Esophagus muscularis mucosa (tissue), 4 donors: ENCODE data around the gene TMEM130. TPM values are rescaled to one million over a fixed set of nuclear protein-coding genes. Genes with fewer than 3 reads are reported as not detected.
"Not testable (repeated sequence)": the region's sequence is repeated elsewhere in the genome, so short reads cannot be mapped to it uniquely, and the experiment has no call there.

Source experiments
- DNase-seq: peaks from one replicate; pipeline ENCODE4 v3.0.0-alpha.2; 2017; ENCODE audit errors: extremely low spot score
- H3K27ac ChIP-seq, 4 donors: fragments of 200-600 bp; sonication (generic); replicated peaks in 1 of 4; 1 replicate in 3 of 4; 2 replicates in 1 of 4; pipeline ENCODE4 v1.5.1; 2016 to 2019; ENCODE audit warnings: mild to moderate bottlenecking in 1 of 4
- H3K27me3 ChIP-seq, 4 donors: fragments of 200-600 bp; sonication (generic); one replicate each; pipeline versions ENCODE4 v1.5.1 to v1.6.0; 2016 to 2019
- H3K36me3 ChIP-seq, 4 donors: fragments of 200-600 bp; sonication (generic); one replicate each; pipeline ENCODE4 v1.5.1; 2016 to 2019
- H3K4me1 ChIP-seq, 4 donors: fragments of 200-600 bp; sonication (generic); one replicate each; pipeline ENCODE4 v1.5.1; 2016 to 2019
- H3K4me3 ChIP-seq, 4 donors: fragments of 200-600 bp; sonication (generic); 1 replicate in 2 of 4; 2 replicates in 2 of 4; pipeline ENCODE4 v1.5.1; 2016 to 2019; ENCODE audit warnings: mild to moderate bottlenecking in 4 of 4, moderate library complexity in 1 of 4
- H3K9me3 ChIP-seq, 4 donors: fragments of 200-600 bp; sonication (generic); 1 replicate in 3 of 4; 2 replicates in 1 of 4; pipeline ENCODE4 v1.5.1; 2016 to 2019
- EP300 ChIP-seq: sonication (generic); formaldehyde crosslinking; IDR thresholded peaks from one replicate; pipeline ENCODE4 v1.6.1; 2017; ENCODE audit warnings: antibody characterized with exemption
- POLR2A ChIP-seq: fragments of 450-650 bp; IDR thresholded peaks from one replicate; pipeline ENCODE4 v1.6.1; 2017; ENCODE audit warnings: antibody characterized with exemption, moderate library complexity, mild to moderate bottlenecking, low read depth
- POLR2AphosphoS5 ChIP-seq, 2 donors: sonication (generic); formaldehyde crosslinking; IDR thresholded peaks; one replicate each; pipeline ENCODE4 v1.6.1; 2017; ENCODE audit warnings: antibody characterized with exemption in 2 of 2
- WGBS: methylation state at CpG from one replicate; pipeline ENCODE4 v1.1.5; 2018; 5-methylcytosine and 5-hydroxymethylcytosine counted together
- intact Hi-C: fragments of 100-400 bp; cut with DNase I; formaldehyde crosslinking; loops from one replicate; pipeline ENCODE4 v1.15.1; 2023
- total RNA-seq, 4 donors: library from RNA; depleted of rRNA; stranded (reverse); fragments of >200 nt; gene quantifications; one replicate each; pipeline versions ENCODE4 v1.1.0 to v1.2.1, GENCODE V29; 2016
- TF ChIP-seq, protein P1 (sequence below), 3 experiments: fragments of 200-600 bp in 2 of 3; fragments of 450-650 bp in 1 of 3; sonication (generic) in 2 of 3; IDR thresholded peaks; one replicate each; pipeline ENCODE4 v1.5.1; 2017 to 2019; ENCODE audit warnings: antibody characterized with exemption in 3 of 3, mild to moderate bottlenecking in 2 of 3, moderate library complexity in 1 of 3

Gene TMEM130
- total RNA-seq, 4 donors from 2014 or later = 0.57 to 2.3 (median 0.87) TPM

DNA sequence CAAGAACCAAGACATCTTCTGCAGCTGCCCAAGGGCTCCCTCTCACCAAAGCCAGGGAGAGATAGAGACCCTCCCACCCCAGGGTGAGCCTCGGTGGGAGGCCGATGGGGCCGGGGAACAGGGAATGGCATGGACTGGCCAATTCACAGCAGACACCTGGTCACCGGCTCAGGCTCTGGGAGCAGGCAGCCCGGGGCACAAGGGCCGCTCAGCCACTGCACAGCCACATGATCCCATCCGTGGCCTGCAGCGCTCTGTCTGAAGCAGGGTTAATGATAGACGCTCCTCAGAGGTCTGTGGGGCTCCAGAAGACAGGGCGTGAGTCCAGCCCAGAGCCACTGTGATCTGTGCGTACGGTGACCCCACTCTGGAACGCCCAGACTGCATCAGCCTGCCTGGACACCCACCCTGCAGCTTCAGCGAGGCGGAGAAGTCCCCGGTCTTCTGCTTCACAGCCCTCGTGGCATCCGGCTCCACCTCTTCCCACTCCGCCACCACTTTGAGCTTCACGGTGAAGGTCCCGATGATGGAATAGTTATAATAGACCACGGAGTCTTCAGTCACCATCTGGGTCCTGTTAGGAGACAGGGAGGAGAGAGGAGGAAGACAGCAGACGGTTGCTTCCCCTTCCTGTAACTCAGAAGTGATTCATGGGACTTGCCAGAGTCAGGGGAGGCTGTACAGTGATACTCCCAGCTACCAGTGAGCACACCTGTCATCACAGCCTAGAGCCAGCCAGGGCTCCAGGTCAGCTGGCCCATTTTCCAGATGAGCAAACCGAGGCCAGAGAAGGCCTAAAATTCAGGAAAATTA, 14.0 kb downstream of the TMEM130 start:
- Histone ChIP-seq H3K4me1 (no peaks in the 10 kb centered on the region), H3K27ac (no peak overlapping the region), H3K4me3 (no peak overlapping the region), H3K27me3 (peaks cover 0 to 46% (median 0%) of the 10 kb centered on the region in 4 donors), H3K36me3 (no peaks in the 10 kb centered on the region), H3K9me3 (no peaks in the 10 kb centered on the region)
- TF ChIP-seq EP300 (no peak), POLR2A (no peak), POLR2AphosphoS5 (IDR thresholded peaks at IDR 0.05) (no peak)
- TF ChIP-seq, protein P1, sequence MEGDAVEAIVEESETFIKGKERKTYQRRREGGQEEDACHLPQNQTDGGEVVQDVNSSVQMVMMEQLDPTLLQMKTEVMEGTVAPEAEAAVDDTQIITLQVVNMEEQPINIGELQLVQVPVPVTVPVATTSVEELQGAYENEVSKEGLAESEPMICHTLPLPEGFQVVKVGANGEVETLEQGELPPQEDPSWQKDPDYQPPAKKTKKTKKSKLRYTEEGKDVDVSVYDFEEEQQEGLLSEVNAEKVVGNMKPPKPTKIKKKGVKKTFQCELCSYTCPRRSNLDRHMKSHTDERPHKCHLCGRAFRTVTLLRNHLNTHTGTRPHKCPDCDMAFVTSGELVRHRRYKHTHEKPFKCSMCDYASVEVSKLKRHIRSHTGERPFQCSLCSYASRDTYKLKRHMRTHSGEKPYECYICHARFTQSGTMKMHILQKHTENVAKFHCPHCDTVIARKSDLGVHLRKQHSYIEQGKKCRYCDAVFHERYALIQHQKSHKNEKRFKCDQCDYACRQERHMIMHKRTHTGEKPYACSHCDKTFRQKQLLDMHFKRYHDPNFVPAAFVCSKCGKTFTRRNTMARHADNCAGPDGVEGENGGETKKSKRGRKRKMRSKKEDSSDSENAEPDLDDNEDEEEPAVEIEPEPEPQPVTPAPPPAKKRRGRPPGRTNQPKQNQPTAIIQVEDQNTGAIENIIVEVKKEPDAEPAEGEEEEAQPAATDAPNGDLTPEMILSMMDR (IDR thresholded peaks at IDR 0.05) = no peak
- DNase-seq = no peak
- WGBS = 77% methylated on average over 24 of the region's 24 CpGs
- intact Hi-C loops = no loop called here

DNA sequence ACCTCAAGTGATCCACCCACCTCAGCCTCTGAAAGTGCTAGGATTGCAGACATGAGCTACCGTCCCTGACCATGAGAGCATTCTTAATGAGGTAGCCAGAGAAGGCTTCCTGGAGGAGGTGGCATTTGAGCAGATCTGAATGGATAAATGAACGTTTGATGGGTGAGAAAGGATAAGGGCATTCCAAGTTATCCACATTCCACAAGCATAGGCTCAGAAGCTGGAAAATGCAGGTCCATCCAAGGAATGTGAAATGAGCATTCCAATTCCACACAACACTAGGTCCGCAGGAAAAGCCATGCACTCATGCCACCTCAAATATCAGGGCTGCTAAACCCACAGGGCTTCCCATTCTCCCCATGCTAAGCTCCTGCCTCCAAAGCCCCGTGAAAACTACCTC, 17.0 kb downstream of the TMEM130 start:
- no peaks in the 10 kb centered on the region for H3K36me3 ChIP-seq
- no peak overlapping the region for H3K27ac ChIP-seq
- H3K4me1 ChIP-seq = no peaks in the 10 kb centered on the region
- TF ChIP-seq EP300 (no peak), POLR2A (no peak), POLR2AphosphoS5 (IDR thresholded peaks at IDR 0.05) (no peak)
- TF ChIP-seq, protein P1 (IDR thresholded peaks at IDR 0.05) = no peak
- no peak for DNase-seq
- peaks cover 0 to 30% (median 0%) of the 10 kb centered on the region in 4 donors for H3K27me3 ChIP-seq
- 73% methylated on average over 4 of the region's 4 CpGs for WGBS
- intact Hi-C loops = no loop called here
- H3K9me3 ChIP-seq = peaks cover 0 to 17% (median 14%) of the 10 kb centered on the region in 4 donors
- no peak overlapping the region for H3K4me3 ChIP-seq

DNA sequence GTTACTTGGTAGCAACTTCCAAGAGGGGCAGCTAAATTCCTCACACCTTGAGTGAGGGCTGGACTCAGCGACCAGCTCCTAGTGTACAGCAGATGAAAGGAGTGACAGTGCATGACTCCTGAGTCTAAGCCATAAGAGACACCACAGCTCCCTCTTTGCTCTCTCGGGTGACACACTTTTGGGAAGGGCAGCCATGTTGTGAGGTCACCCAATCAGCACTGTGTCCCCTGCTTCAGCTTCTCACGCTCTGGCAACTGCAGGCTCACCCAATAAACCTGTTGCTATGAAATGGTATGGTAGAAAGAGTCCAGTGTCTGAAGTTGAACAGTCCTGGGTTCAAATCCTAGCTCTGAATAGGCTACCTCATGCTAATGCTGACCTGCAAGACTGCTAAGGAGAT, 20.9 kb downstream of the TMEM130 start:
- no peak overlapping the region for H3K4me3 ChIP-seq
- WGBS = 83% methylated on average over 3 of the region's 3 CpGs
- H3K36me3 ChIP-seq = no peaks in the 10 kb centered on the region
- no peak for TF ChIP-seq POLR2AphosphoS5 (IDR thresholded peaks at IDR 0.05)
- TF ChIP-seq EP300 = no peak
- TF ChIP-seq POLR2A = no peak
- TF ChIP-seq, protein P1 (IDR thresholded peaks at IDR 0.05) = no peak
- peaks cover 0 to 19% (median 14%) of the 10 kb centered on the region in 4 donors for H3K9me3 ChIP-seq
- DNase-seq = no peak
- intact Hi-C loops = no loop called here
- H3K27me3 ChIP-seq = peaks cover 0 to 14% (median 0%) of the 10 kb centered on the region in 4 donors
- H3K27ac ChIP-seq = no peak overlapping the region
- no peaks in the 10 kb centered on the region for H3K4me1 ChIP-seq

DNA sequence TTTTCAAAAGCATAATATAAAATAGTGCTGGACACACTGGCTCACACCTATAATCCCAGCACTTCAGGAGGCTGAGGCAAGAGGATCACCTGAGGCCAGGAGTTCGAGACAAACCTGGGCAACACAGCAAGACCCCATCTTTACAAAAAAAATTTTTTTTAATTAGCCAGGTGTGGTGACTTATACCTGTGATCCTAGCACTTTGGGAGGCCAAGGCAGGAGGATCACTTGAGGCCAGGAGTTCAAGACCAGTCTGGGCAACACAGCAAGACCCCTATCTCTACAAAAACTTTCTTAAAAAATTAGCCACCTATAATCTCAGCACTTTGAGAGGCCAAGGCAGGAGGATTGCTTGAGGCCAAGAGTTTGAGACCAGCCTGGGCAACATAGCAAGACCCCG, 27.3 kb downstream of the TMEM130 start:
- H3K36me3 ChIP-seq, H3K4me1 ChIP-seq, H3K27ac ChIP-seq, H3K9me3 ChIP-seq, H3K4me3 ChIP-seq, DNase-seq, intact Hi-C loops: not testable (repeated sequence)
- H3K27me3 ChIP-seq = peaks cover 0 to 25% (median 0%) of the 10 kb centered on the region in 4 donors
- 85% methylated on average over 2 of the region's 2 CpGs for WGBS

DNA sequence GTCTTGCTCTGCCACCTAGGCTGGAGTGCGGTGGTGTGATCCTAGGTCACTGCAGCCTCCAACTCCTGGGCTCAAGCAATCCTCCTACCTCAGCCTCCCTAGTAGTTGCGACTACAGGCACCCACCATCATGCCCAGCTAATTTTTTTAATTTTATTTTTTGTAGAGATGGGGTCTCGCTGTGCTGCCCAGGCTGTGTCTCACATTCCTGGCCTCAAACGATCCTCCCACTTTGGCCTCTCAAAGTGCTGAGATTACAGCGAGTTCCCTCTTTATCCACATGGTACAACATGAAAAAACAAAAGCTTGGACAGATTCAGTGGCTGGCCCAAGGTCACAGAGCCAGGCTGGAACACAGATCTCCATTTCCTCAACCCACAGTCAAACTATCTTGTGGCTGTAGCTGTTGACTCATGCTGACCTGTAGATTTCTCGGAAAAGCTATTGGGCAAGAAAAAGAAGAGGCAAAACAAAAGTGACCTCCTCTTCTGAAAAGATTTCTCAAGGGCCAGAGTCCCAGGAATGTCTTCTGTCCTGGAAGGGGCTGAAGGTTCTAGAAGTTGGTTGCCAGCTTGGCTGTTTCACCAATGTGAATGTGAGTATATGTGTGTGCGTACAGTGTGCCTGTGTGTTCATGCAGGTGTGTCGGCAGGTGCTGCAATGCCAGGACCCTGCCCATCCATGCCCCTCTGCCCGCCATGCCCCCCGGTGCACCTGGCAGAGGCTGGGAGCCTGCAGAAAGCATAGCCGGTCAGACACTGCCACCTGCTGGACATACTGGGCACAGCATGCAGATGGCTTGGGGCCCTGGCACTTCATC, 28.4 kb downstream of the TMEM130 start:
- H3K36me3 ChIP-seq = no peaks in the 10 kb centered on the region
- H3K27ac ChIP-seq = no peak overlapping the region
- WGBS = 48% methylated on average over 11 of the region's 11 CpGs
- no peaks in the 10 kb centered on the region for H3K9me3 ChIP-seq
- no peak for DNase-seq
- peaks cover 0 to 35% (median 0%) of the 10 kb centered on the region in 4 donors for H3K27me3 ChIP-seq
- H3K4me1 ChIP-seq = peaks cover 0 to 3% (median 0%) of the 10 kb centered on the region in 4 donors
- H3K4me3 ChIP-seq = no peak overlapping the region
- TF ChIP-seq POLR2AphosphoS5 (IDR thresholded peaks at IDR 0.05) = no peak
- TF ChIP-seq POLR2A = no peak
- TF ChIP-seq, protein P1 (IDR thresholded peaks at IDR 0.05) = peak in 2 of 3 experiments; percentile 92 to 96
- intact Hi-C loops = loop anchor here (1.0 kb wide), 1 partner anchor 408 kb away; no protein-coding TSS in a partner anchor
